PFSK-1 (cell line): Measurements from ENCODE around the gene NFIX.

Source experiments
- FOXP2 ChIP-seq: optimal IDR thresholded peaks from 2 replicates; pipeline ENCODE3; 2011; ENCODE audit warnings: borderline replicate concordance, control low read depth, inconsistent platforms; ENCODE audit not compliant: insufficient read depth; ENCODE audit errors: extremely low read length, extremely low read depth
- POLR2AphosphoS5 ChIP-seq: IDR thresholded peaks from 2 replicates; pipeline ENCODE4 v1.6.1; 2012; ENCODE audit warnings: low read depth, mild to moderate bottlenecking, control low read depth, low read length, moderate library complexity
- REST ChIP-seq, 2 experiments: IDR thresholded peaks; 2 replicates each; pipeline versions ENCODE4 v1.6.1 to v1.8.0; 2011 to 2012; ENCODE audit warnings: low read depth in 2 of 2, low read length in 2 of 2, control low read depth in 1 of 2, inconsistent platforms in 1 of 2, mild to moderate bottlenecking in 1 of 2, moderate library complexity in 1 of 2; ENCODE audit not compliant: insufficient read depth in 1 of 2
- TAF1 ChIP-seq: IDR thresholded peaks from 2 replicates; pipeline ENCODE4 v1.6.1; 2012; ENCODE audit warnings: low read length, control low read depth, borderline replicate concordance; ENCODE audit not compliant: insufficient read depth

- TF ChIP-seq REST (IDR thresholded peaks at IDR 0.05; ENCODE audit: insufficient read depth in 1 of 2, low read depth in 2 of 2, low read length in 2 of 2) = no peak
- no peak for TF ChIP-seq POLR2AphosphoS5
- no peak for TF ChIP-seq FOXP2
- no peak for TF ChIP-seq TAF1
These were observed 109.8 kb downstream of the NFIX start for GRCh38 chr19:13104848-13105711.
